IMR-90 (cell line): Measurements from ENCODE around the gene KLHL29. TPM values are rescaled to one million over a fixed set of nuclear protein-coding genes. Genes with fewer than 3 reads are reported as not detected.

Source experiments
- ATAC-seq: fragments of 200-7000 bp; cut with Tn5 transposase; 2 replicates; pipeline ENCODE4 v1.9.1; 2020; ENCODE audit warnings: low read depth, mild to moderate bottlenecking, moderate library complexity
- BruUV-seq: library from RNA; stranded (reverse); fragments of 400-500 nt; replicated peaks from 2 replicates; lab custom pipeline; 2021; lab: Mats Ljungman, UMichigan
- CTCF ChIA-PET: fragments of 300-600 bp; formaldehyde crosslinking; extraction: SDS; loops from one replicate; lab custom pipeline; 2021; ENCODE audit warnings: antibody characterized with exemption; lab: Yijun Ruan, JAX
- POLR2A ChIA-PET: fragments of 300-600 bp; sonication (Branson Sonifier 250); formaldehyde crosslinking; loops from one replicate; lab custom pipeline; 2022; ENCODE audit warnings: antibody characterized with exemption; ENCODE audit not compliant: unreplicated experiment; lab: Charles Lee
- DNase-seq: peaks from one replicate; pipeline ENCODE4 v3.0.0; 2013
- H2AFZ ChIP-seq: replicated peaks from 2 replicates; pipeline ENCODE3; 2013; ENCODE audit warnings: low read length, mild to moderate bottlenecking; ENCODE audit not compliant: poor library complexity
- H2AK5ac ChIP-seq: 2 replicates; pipeline ENCODE4 v1.6.1; 2013; ENCODE audit warnings: low read depth, low read length, inconsistent platforms
- H2AK9ac ChIP-seq: replicated peaks from 2 replicates; pipeline ENCODE3; 2013; ENCODE audit warnings: mild to moderate bottlenecking, low read depth, low read length, moderate library complexity; ENCODE audit not compliant: poor library complexity
- H2BK120ac ChIP-seq: 2 replicates; pipeline ENCODE4 v1.6.1; 2013; ENCODE audit warnings: low read depth, low read length, inconsistent platforms
- H2BK15ac ChIP-seq: 3 replicates; pipeline ENCODE4 v1.6.1; 2013; ENCODE audit warnings: low read depth, low read length, inconsistent platforms
- H2BK20ac ChIP-seq: 2 replicates; pipeline ENCODE4 v1.6.1; 2013; ENCODE audit warnings: low read depth, mild to moderate bottlenecking, inconsistent platforms, low read length, moderate library complexity
- H2BK5ac ChIP-seq: 2 replicates; pipeline ENCODE4 v1.6.1; 2013; ENCODE audit warnings: mild to moderate bottlenecking, low read depth, low read length, inconsistent platforms; ENCODE audit not compliant: poor library complexity, severe bottlenecking
- H3K14ac ChIP-seq: replicated peaks from 2 replicates; pipeline ENCODE4 v1.6.1; 2013; ENCODE audit warnings: low read depth, low read length, inconsistent platforms
- H3K18ac ChIP-seq: 2 replicates; pipeline ENCODE4 v1.6.1; 2013; ENCODE audit warnings: low read depth, low read length, control low read depth
- H3K23ac ChIP-seq: 2 replicates; pipeline ENCODE4 v1.6.1; 2013; ENCODE audit warnings: low read depth, low read length, inconsistent platforms
- H3K27ac ChIP-seq: 2 replicates; pipeline ENCODE4 v1.5.1; 2013; ENCODE audit warnings: mild to moderate bottlenecking, control low read depth, low read length; ENCODE audit not compliant: insufficient read depth
- H3K27me3 ChIP-seq: 2 replicates; pipeline ENCODE4 v1.6.1; 2013; ENCODE audit warnings: low read length; ENCODE audit not compliant: control insufficient read depth, insufficient read depth
- H3K36me3 ChIP-seq: 2 replicates; pipeline ENCODE4 v1.6.1; 2013; ENCODE audit warnings: low read length, mixed read lengths; ENCODE audit not compliant: control insufficient read depth, insufficient read depth
- H3K4ac ChIP-seq: 2 replicates; pipeline ENCODE4 v1.6.1; 2013; ENCODE audit warnings: low read depth, low read length, inconsistent platforms
- H3K4me1 ChIP-seq: 2 replicates; pipeline ENCODE4 v1.6.1; 2013; ENCODE audit warnings: low read length, mixed read lengths; ENCODE audit not compliant: control insufficient read depth, insufficient read depth
- H3K4me2 ChIP-seq: 2 replicates; pipeline ENCODE4 v1.6.1; 2013; ENCODE audit warnings: low read depth, mild to moderate bottlenecking, control low read depth, low read length, moderate library complexity
- H3K4me3 ChIP-seq: 2 replicates; pipeline ENCODE4 v1.5.1; 2013; ENCODE audit warnings: low read depth, mild to moderate bottlenecking, control low read depth, low read length, moderate library complexity; ENCODE audit not compliant: insufficient read depth
- H3K56ac ChIP-seq: 2 replicates; pipeline ENCODE4 v1.6.1; 2013; ENCODE audit warnings: low read length, inconsistent platforms; ENCODE audit not compliant: insufficient read depth; ENCODE audit errors: extremely low read depth
- H3K79me1 ChIP-seq, 2 experiments: 2 replicates each; pipeline ENCODE4 v1.6.1; 2013; ENCODE audit warnings: low read length in 2 of 2, inconsistent platforms in 1 of 2, low read depth in 1 of 2
- H3K9ac ChIP-seq: 2 replicates; pipeline ENCODE4 v1.6.1; 2013; ENCODE audit warnings: low read depth, low read length, control low read depth
- H3K9me1 ChIP-seq: 2 replicates; pipeline ENCODE4 v1.6.1; 2013; ENCODE audit warnings: low read length, inconsistent platforms; ENCODE audit not compliant: insufficient read depth
- H3K9me3 ChIP-seq: 2 replicates; pipeline ENCODE4 v1.6.1; 2013; ENCODE audit warnings: low read length; ENCODE audit not compliant: control insufficient read depth, insufficient read depth
- H4K20me1 ChIP-seq: 2 replicates; pipeline ENCODE4 v1.6.1; 2013; ENCODE audit warnings: low read length, inconsistent platforms; ENCODE audit not compliant: insufficient read depth
- H4K5ac ChIP-seq: 2 replicates; pipeline ENCODE4 v1.6.1; 2013; ENCODE audit warnings: mild to moderate bottlenecking, low read depth, low read length, control low read depth
- H4K8ac ChIP-seq, 2 experiments: 2 replicates each; pipeline ENCODE4 v1.6.1; 2013; ENCODE audit warnings: low read depth in 2 of 2, low read length in 2 of 2, control low read depth in 1 of 2, inconsistent platforms in 1 of 2
- H4K91ac ChIP-seq: 2 replicates; pipeline ENCODE4 v1.6.1; 2013; ENCODE audit warnings: low read depth, low read length, inconsistent platforms; ENCODE audit not compliant: insufficient read depth
- CEBPB ChIP-seq: IDR thresholded peaks from 2 replicates; pipeline ENCODE4 v1.6.1; 2012; ENCODE audit warnings: low read depth, low read length, improper control_type of control experiment
- FOS ChIP-seq: fragments of 150-350 bp; IDR thresholded peaks from 2 replicates; pipeline ENCODE4 v1.6.1; 2016; ENCODE audit warnings: low read depth, low read length
- RCOR1 ChIP-seq: IDR thresholded peaks from 2 replicates; pipeline ENCODE4 v1.6.1; 2012; ENCODE audit warnings: mild to moderate bottlenecking, low read length, improper control_type of control experiment; ENCODE audit not compliant: insufficient replicate concordance
- WGBS, 2 experiments: methylation state at CpG; one replicate each; pipeline versions ENCODE4 v1.1.5 to v1.1.7; 2013; ENCODE audit warnings: missing lambda C conversion rate in 2 of 2; ENCODE audit not compliant: insufficient read length in 1 of 2; ENCODE audit errors: extremely low coverage in 2 of 2; 5-methylcytosine and 5-hydroxymethylcytosine counted together
- dilution Hi-C: fragments of 300-500 bp; cut with HindIII; formaldehyde crosslinking; loops from one replicate; pipeline ENCODE4 v1.14.3; 2018; ENCODE audit warnings: low sequenced_read_pairs; ENCODE audit not compliant: unreplicated experiment
- in situ Hi-C: fragments of 300-500 bp; cut with MboI; formaldehyde crosslinking; loops from 3 replicates; pipeline ENCODE4 v1.14.3; 2019; ENCODE audit warnings: low sequenced_read_pairs, inconsistent platforms, mixed read lengths
- intact Hi-C: fragments of 100-400 bp; cut with micrococcal nuclease; formaldehyde crosslinking; loops from 2 replicates; pipeline ENCODE4 v1.10.0; 2022
- polyA plus RNA-seq, 3 experiments: library from polyadenylated mRNA; depleted of rRNA; stranded (reverse); fragments of >200 nt; gene quantifications; 2 replicates each; pipeline ENCODE4 v1.2.3, GENCODE V29; 2012; ENCODE audit warnings: low replicate concordance in 1 of 3
- total RNA-seq: library from RNA; depleted of rRNA; stranded (reverse); fragments of >200 nt; gene quantifications from 2 replicates; pipeline ENCODE4 v1.2.3, GENCODE V29; 2012

Gene KLHL29
- total and polyA plus RNA-seq, 2 of the 4 experiments (the other 2 are of a cell fraction) = 2.0 to 8.0 TPM

GRCh38 chr2:23631389-23631788 is 246.4 kb downstream of the KLHL29 start:
- H3K4me1 ChIP-seq = no peaks in the 10 kb centered on the region; the same call in 1 of the 2 replicates
- TF ChIP-seq CEBPB (no peak), RCOR1 (no peak), FOS (no peak)
- H2BK120ac ChIP-seq = no peak overlapping the region
- CTCF ChIA-PET = no interaction called here
- H3K9me1 ChIP-seq = no peaks in the 10 kb centered on the region
- H3K27me3 ChIP-seq = no peaks in the 10 kb centered on the region
- H4K20me1 ChIP-seq = no peaks in the 10 kb centered on the region; the same call in 1 of the 2 replicates
- H3K18ac ChIP-seq = no peak overlapping the region
- no peak overlapping the region for H2AK9ac ChIP-seq
- WGBS, 2 experiments = 57% methylated on average over 1 of the region's 11 CpGs; no CpG with 5 or more reads in 1 of the 2 experiments
- no peak overlapping the region for H3K4me3 ChIP-seq
- dilution Hi-C loops (no loop called here), intact Hi-C loops (no loop called here), in situ Hi-C loops (no loop called here)
- H3K27ac ChIP-seq = no peak overlapping the region
- H2BK5ac ChIP-seq = no peak overlapping the region
- H3K56ac ChIP-seq = no peak overlapping the region
- POLR2A ChIA-PET = no interaction called here
- no peak overlapping the region for H2AFZ ChIP-seq
- no peaks in the 10 kb centered on the region for H3K36me3 ChIP-seq
- H3K4me2 ChIP-seq = no peak overlapping the region
- no peak overlapping the region for H3K14ac ChIP-seq
- 0 out of 4 replicates have a peak, but pooled peaks cover 0 to 3% of the 10 kb centered on the region in 2 experiments for H3K79me1 ChIP-seq
- no peak overlapping the region for H2BK20ac ChIP-seq
- no peak overlapping the region for H2BK15ac ChIP-seq
- no peak overlapping the region for H4K5ac ChIP-seq
- no TSS peak for BruUV-seq
- H3K9me3 ChIP-seq = no peaks in the 10 kb centered on the region
- ATAC-seq (no peak), DNase-seq (no peak)
- no peak overlapping the region for H2AK5ac ChIP-seq
- H3K9ac ChIP-seq = no peak overlapping the region
- no peak overlapping the region for H4K8ac ChIP-seq
- no peak overlapping the region for H4K91ac ChIP-seq
- no peak overlapping the region for H3K23ac ChIP-seq
- no peak overlapping the region for H3K4ac ChIP-seq
